Large intestine (tissue), 3 donors: Measurements from ENCODE around the gene HTR6. TPM values are rescaled to one million over a fixed set of nuclear protein-coding genes. Genes with fewer than 3 reads are reported as not detected.

Experiments used
- DNase-seq, 2 donors: peaks; one replicate each; pipeline versions ENCODE4 v3.0.0 to v3.0.0-alpha.2; 2013
- H3K27ac ChIP-seq: one replicate; pipeline ENCODE4 v1.5.1; 2013; ENCODE audit warnings: low read length
- H3K27me3 ChIP-seq: 2 replicates; pipeline ENCODE4 v1.6.1; 2013; ENCODE audit warnings: low read length; ENCODE audit not compliant: control insufficient read depth, insufficient read depth
- H3K36me3 ChIP-seq: 2 replicates; pipeline ENCODE4 v1.6.1; 2013; ENCODE audit warnings: low read length; ENCODE audit not compliant: control insufficient read depth, insufficient read depth
- H3K4me1 ChIP-seq: one replicate; pipeline ENCODE4 v1.6.1; 2013; ENCODE audit warnings: low read length; ENCODE audit not compliant: control insufficient read depth, insufficient read depth
- H3K4me3 ChIP-seq: one replicate; pipeline ENCODE4 v1.5.1; 2013; ENCODE audit warnings: low read length
- H3K9me3 ChIP-seq: one replicate; pipeline ENCODE4 v1.6.1; 2013; ENCODE audit warnings: mild to moderate bottlenecking, low read depth, low read length, moderate library complexity; ENCODE audit not compliant: control insufficient read depth
- WGBS: methylation state at CpG from one replicate; pipeline ENCODE4 v1.1.5; 2013; ENCODE audit warnings: low lambda C conversion rate; ENCODE audit not compliant: insufficient coverage; 5-methylcytosine and 5-hydroxymethylcytosine counted together
- polyA plus RNA-seq: library from polyadenylated mRNA; unstranded; fragments of 120-200 nt; gene quantifications from one replicate; pipeline ENCODE4 v1.2.1, GENCODE V29; 2013

The HTR6 gene
- polyA plus RNA-seq, 1 donor = 0.07 TPM

- peaks cover 3% of the 10 kb centered on the region for H3K27me3 ChIP-seq
- no peaks in the 10 kb centered on the region for H3K9me3 ChIP-seq
- H3K4me1 ChIP-seq = peaks cover 3% of the 10 kb centered on the region
- H3K27ac ChIP-seq = no peak overlapping the region
- no peak overlapping the region for H3K4me3 ChIP-seq
- DNase-seq = no peak
- 89% methylated on average over 1 of the region's 9 CpGs for WGBS
- H3K36me3 ChIP-seq = peaks cover 29% of the 10 kb centered on the region
Measured at GRCh38 chr1:19656134-19656779, 8.4 kb upstream of the HTR6 start.

DNA sequence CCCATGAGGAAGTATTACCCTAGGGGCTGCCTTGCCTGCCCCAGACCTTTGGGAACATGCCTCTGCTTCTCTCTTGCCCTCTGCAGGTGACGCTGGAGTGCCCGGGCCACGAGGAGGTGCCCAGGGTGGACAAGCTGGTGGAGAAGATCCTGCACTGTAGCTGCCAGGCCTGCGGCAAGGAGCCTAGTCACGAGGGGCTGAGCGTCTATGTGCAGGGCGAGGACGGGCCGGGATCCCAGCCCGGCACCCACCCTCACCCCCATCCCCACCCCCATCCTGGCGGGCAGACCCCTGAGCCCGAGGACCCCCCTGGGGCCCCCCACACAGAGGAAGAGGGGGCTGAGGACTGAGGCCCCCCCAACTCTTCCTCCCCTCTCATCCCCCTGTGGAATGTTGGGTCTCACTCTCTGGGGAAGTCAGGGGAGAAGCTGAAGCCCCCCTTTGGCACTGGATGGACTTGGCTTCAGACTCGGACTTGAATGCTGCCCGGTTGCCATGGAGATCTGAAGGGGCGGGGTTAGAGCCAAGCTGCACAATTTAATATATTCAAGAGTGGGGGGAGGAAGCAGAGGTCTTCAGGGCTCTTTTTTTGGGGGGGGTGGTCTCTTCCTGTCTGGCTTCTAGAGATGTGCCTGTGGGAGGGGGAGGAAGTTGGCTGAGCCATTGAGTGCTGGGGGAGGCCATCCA is 7.8 kb upstream of the HTR6 start:
- H3K4me1 ChIP-seq = peaks cover 3% of the 10 kb centered on the region
- DNase-seq = no peak
- no CpG with 5 or more reads among the region's 15 CpGs for WGBS
- H3K9me3 ChIP-seq = no peaks in the 10 kb centered on the region
- no peak overlapping the region for H3K27ac ChIP-seq
- H3K4me3 ChIP-seq = no peak overlapping the region
- H3K36me3 ChIP-seq = peaks cover 29% of the 10 kb centered on the region
- peaks cover 7% of the 10 kb centered on the region for H3K27me3 ChIP-seq

- Histone ChIP-seq H3K4me1 (peaks cover 3% of the 10 kb centered on the region), H3K27ac (no peak overlapping the region), H3K9me3 (no peaks in the 10 kb centered on the region), H3K4me3 (no peak overlapping the region), H3K27me3 (peaks cover 12% of the 10 kb centered on the region), H3K36me3 (peaks cover 29% of the 10 kb centered on the region)
- whole genome bisulfite sequencing = no CpG with 5 or more reads among the region's 10 CpGs
- DNase-seq = no peak
Measured at GRCh38 chr1:19657511-19657910, 7.2 kb upstream of the HTR6 start.

GRCh38 chr1:19658186-19658585 is 6.5 kb upstream of the HTR6 start:
- no peak overlapping the region for H3K27ac ChIP-seq
- no CpG with 5 or more reads among the region's 13 CpGs for WGBS
- H3K9me3 ChIP-seq = no peaks in the 10 kb centered on the region
- no peak overlapping the region for H3K4me3 ChIP-seq
- H3K4me1 ChIP-seq = peaks cover 3% of the 10 kb centered on the region
- peaks cover 29% of the 10 kb centered on the region for H3K36me3 ChIP-seq
- DNase-seq = no peak
- peaks cover 17% of the 10 kb centered on the region for H3K27me3 ChIP-seq

- no peak for DNase-seq
- Histone ChIP-seq H3K9me3 (peaks cover 5% of the 10 kb centered on the region), H3K36me3 (peaks cover 12% of the 10 kb centered on the region), H3K4me1 (peaks cover 3% of the 10 kb centered on the region), H3K27ac (no peak overlapping the region), H3K27me3 (peaks cover 46% of the 10 kb centered on the region), H3K4me3 (no peak overlapping the region)
- WGBS = no CpG with 5 or more reads among the region's 9 CpGs
Measured at GRCh38 chr1:19661721-19662228, 2.9 kb upstream of the HTR6 start.

- Histone ChIP-seq H3K36me3 (peaks cover 9% of the 10 kb centered on the region), H3K9me3 (peaks cover 5% of the 10 kb centered on the region), H3K27ac (no peak overlapping the region), H3K4me3 (no peak overlapping the region), H3K27me3 (peaks cover 50% of the 10 kb centered on the region), H3K4me1 (peaks cover 3% of the 10 kb centered on the region)
- DNase-seq = no peak
- WGBS = no CpG with 5 or more reads among the region's 3 CpGs
Measured at GRCh38 chr1:19662313-19662712, 2.4 kb upstream of the HTR6 start.

- H3K4me1 ChIP-seq = peaks cover 3% of the 10 kb centered on the region
- H3K36me3 ChIP-seq = no peaks in the 10 kb centered on the region
- peaks cover 5% of the 10 kb centered on the region for H3K9me3 ChIP-seq
- H3K27me3 ChIP-seq = peaks cover 70% of the 10 kb centered on the region
- DNase-seq = no peak
- H3K4me3 ChIP-seq = no peak overlapping the region
- no CpG with 5 or more reads among the region's 23 CpGs for WGBS
- no peak overlapping the region for H3K27ac ChIP-seq
Measured at GRCh38 chr1:19665186-19665495, 466 bp downstream of the HTR6 start.

DNA sequence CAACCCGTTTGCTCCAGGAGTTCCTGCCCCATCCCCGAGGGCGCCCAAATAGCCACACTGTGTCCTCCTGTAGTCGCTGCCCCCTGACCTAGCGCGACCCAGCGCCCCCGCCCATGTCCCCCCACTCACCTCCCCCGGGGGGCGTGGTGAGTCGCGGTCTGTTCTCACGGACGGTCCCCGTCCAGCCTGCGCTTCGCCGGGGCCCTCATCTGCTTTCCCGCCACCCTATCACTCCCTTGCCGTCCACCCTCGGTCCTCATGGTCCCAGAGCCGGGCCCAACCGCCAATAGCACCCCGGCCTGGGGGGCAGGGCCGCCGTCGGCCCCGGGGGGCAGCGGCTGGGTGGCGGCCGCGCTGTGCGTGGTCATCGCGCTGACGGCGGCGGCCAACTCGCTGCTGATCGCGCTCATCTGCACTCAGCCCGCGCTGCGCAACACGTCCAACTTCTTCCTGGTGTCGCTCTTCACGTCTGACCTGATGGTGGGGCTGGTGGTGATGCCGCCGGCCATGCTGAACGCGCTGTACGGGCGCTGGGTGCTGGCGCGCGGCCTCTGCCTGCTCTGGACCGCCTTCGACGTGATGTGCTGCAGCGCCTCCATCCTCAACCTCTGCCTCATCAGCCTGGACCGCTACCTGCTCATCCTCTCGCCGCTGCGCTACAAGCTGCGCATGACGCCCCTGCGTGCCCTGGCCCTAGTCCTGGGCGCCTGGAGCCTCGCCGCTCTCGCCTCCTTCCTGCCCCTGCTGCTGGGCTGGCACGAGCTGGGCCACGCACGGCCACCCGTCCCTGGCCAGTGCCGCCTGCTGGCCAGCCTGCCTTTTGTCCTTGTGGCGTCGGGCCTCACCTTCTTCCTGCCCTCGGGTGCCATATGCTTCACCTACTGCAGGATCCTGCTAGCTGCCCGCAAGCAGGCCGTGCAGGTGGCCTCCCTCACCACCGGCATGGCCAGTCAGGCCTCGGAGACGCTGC is 1.1 kb downstream of the HTR6 start:
- peaks cover 5% of the 10 kb centered on the region for H3K9me3 ChIP-seq
- DNase-seq = no peak
- H3K36me3 ChIP-seq = no peaks in the 10 kb centered on the region
- no CpG with 5 or more reads among the region's 84 CpGs for WGBS
- peaks cover 3% of the 10 kb centered on the region for H3K4me1 ChIP-seq
- H3K27me3 ChIP-seq = peaks cover 71% of the 10 kb centered on the region
- no peak overlapping the region for H3K4me3 ChIP-seq
- H3K27ac ChIP-seq = no peak overlapping the region

- no peak overlapping the region for H3K27ac ChIP-seq
- no peaks in the 10 kb centered on the region for H3K36me3 ChIP-seq
- H3K27me3 ChIP-seq = peaks cover 64% of the 10 kb centered on the region
- H3K4me3 ChIP-seq = no peak overlapping the region
- peaks cover 3% of the 10 kb centered on the region for H3K4me1 ChIP-seq
- no peak for DNase-seq
- H3K9me3 ChIP-seq = peaks cover 5% of the 10 kb centered on the region
- no CpG with 5 or more reads among the region's 8 CpGs for WGBS
Measured at GRCh38 chr1:19668888-19669287, 4.2 kb downstream of the HTR6 start.

DNA sequence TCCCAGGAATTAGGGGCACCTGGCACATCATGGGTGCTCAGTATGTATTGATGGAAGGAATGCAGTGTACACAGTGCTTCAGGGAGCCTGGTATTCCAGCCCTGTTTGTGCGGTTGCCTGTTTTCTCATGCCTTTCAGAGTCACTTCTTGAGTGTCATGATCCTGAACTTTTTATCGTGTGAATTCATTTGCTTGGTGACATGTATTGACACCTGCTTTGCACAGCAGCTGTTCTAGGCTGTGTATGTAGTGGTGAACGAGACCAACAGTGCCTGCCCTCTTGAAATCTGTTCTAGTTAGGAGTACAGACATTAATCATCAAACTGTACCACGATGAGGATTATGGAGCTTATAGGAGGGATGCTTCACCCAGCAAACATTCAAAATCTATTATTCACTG is 6.1 kb downstream of the HTR6 start:
- peaks cover 4% of the 10 kb centered on the region for H3K9me3 ChIP-seq
- WGBS = no CpG with 5 or more reads among the region's 4 CpGs
- no peaks in the 10 kb centered on the region for H3K4me1 ChIP-seq
- peaks cover 49% of the 10 kb centered on the region for H3K27me3 ChIP-seq
- H3K4me3 ChIP-seq = no peak overlapping the region
- no peaks in the 10 kb centered on the region for H3K36me3 ChIP-seq
- no peak for DNase-seq
- H3K27ac ChIP-seq = no peak overlapping the region
